ENCODE results near the gene HIPK2.

DNA sequence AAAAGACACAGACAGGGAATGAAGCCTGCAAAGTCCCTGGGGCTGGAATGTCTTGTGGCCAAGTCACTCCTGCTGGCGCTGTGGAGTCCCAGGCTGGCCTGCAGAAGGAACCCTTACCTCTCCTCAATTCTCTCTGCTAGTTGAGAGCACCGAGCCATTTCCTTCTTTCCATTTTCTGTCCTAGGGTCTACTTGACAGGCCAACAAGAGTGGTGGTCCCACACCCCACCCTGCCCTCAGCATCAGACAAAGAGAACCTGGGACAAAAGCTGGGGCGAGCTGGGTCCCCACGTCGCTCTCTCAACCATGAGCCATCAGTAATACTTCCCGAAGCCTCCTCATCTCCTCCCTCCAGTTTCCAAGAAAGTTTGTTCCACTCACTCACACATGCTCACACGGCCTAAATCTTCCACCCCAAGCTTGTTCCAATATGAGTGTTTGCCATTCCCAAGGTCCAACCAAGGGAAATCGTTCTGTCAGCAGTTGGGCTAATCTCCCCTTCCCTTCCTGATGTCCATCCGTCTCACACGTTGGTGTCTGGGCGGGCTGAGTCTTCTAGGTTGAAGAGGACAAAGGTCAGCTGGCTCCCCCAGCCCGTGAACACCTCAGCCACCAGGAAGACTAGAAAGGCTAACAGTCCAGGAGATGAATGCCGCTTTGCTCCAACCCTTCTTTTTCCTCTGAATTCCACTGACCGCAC is 210.0 kb downstream of the HIPK2 start:
- TF ChIP-seq, protein P1, sequence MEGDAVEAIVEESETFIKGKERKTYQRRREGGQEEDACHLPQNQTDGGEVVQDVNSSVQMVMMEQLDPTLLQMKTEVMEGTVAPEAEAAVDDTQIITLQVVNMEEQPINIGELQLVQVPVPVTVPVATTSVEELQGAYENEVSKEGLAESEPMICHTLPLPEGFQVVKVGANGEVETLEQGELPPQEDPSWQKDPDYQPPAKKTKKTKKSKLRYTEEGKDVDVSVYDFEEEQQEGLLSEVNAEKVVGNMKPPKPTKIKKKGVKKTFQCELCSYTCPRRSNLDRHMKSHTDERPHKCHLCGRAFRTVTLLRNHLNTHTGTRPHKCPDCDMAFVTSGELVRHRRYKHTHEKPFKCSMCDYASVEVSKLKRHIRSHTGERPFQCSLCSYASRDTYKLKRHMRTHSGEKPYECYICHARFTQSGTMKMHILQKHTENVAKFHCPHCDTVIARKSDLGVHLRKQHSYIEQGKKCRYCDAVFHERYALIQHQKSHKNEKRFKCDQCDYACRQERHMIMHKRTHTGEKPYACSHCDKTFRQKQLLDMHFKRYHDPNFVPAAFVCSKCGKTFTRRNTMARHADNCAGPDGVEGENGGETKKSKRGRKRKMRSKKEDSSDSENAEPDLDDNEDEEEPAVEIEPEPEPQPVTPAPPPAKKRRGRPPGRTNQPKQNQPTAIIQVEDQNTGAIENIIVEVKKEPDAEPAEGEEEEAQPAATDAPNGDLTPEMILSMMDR (IDR thresholded peaks at IDR 0.05), result no peak
- TF ChIP-seq POLR2A (IDR thresholded peaks at IDR 0.05), result no peak

Measured in body of pancreas (tissue), 4 donors.